Neural cell (in vitro differentiated cells): Measurements from ENCODE around the gene COTL1.

Source experiments
- CTCF ChIP-seq: fragments of 450-650 bp; IDR thresholded peaks from 2 replicates; pipeline ENCODE4 v1.5.1; 2014; ENCODE audit warnings: antibody characterized with exemption, mild to moderate bottlenecking, moderate library complexity; ENCODE audit not compliant: poor library complexity, severe bottlenecking
- EP300 ChIP-seq: fragments of 450-650 bp; conservative IDR thresholded peaks from 2 replicates; pipeline ENCODE4 v1.6.1; 2014; ENCODE audit warnings: antibody characterized with exemption, mild to moderate bottlenecking, moderate library complexity; ENCODE audit not compliant: poor library complexity, severe bottlenecking
- EZH2 ChIP-seq: fragments of 200-600, 300-800 bp; shearing (Covaris generic), sonication (generic); IDR thresholded peaks from 2 replicates; pipeline ENCODE4 v1.6.1; 2014; ENCODE audit warnings: antibody characterized with exemption, low read length, borderline replicate concordance, mild to moderate bottlenecking; ENCODE audit not compliant: insufficient read depth, poor library complexity, severe bottlenecking
- MXI1 ChIP-seq: fragments of 450-650 bp; conservative IDR thresholded peaks from 2 replicates; pipeline ENCODE4 v1.6.1; 2014; ENCODE audit warnings: antibody characterized with exemption, mild to moderate bottlenecking; ENCODE audit not compliant: poor library complexity, severe bottlenecking
- POLR2AphosphoS5 ChIP-seq: IDR thresholded peaks from 2 replicates; pipeline ENCODE4 v1.6.1; 2012
- RAD21 ChIP-seq: fragments of 450-650 bp; conservative IDR thresholded peaks from 2 replicates; pipeline ENCODE4 v1.6.1; 2014; ENCODE audit warnings: antibody characterized with exemption, mild to moderate bottlenecking, moderate library complexity
- SMC3 ChIP-seq: fragments of 450-650 bp; conservative IDR thresholded peaks from 2 replicates; pipeline ENCODE4 v1.6.1; 2014; ENCODE audit warnings: antibody characterized with exemption, mild to moderate bottlenecking, moderate library complexity; ENCODE audit not compliant: poor library complexity
- TAF1 ChIP-seq: IDR thresholded peaks from 2 replicates; pipeline ENCODE4 v1.6.1; 2012; ENCODE audit warnings: low read depth
- TF ChIP-seq, protein P1 (sequence below): IDR thresholded peaks from 2 replicates; pipeline ENCODE4 v1.6.1; 2012; ENCODE audit warnings: borderline replicate concordance

DNA sequence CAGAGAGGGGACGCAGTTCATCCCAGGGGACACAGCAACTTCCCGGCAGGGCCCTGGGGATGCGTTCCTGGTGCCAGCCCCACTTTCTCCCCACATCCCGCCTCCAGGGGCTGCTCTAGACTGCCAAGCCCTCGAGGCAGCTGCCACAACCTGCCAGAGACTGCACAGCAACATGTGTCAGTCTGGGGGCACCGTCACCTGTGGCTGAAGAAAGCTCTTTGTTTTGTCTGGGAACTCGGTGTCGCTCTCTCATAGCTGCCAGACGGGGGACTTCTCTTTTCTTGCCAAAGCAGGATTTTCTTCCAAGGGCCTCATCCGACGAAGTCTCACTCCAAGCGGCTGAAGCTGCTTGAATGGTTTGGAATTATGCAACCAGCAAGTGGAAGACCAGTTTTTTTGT, 43.7 kb downstream of the COTL1 start:
- no peak for TF ChIP-seq CTCF
- no peak for TF ChIP-seq EZH2
- TF ChIP-seq EP300: no peak
- TF ChIP-seq, protein P1, sequence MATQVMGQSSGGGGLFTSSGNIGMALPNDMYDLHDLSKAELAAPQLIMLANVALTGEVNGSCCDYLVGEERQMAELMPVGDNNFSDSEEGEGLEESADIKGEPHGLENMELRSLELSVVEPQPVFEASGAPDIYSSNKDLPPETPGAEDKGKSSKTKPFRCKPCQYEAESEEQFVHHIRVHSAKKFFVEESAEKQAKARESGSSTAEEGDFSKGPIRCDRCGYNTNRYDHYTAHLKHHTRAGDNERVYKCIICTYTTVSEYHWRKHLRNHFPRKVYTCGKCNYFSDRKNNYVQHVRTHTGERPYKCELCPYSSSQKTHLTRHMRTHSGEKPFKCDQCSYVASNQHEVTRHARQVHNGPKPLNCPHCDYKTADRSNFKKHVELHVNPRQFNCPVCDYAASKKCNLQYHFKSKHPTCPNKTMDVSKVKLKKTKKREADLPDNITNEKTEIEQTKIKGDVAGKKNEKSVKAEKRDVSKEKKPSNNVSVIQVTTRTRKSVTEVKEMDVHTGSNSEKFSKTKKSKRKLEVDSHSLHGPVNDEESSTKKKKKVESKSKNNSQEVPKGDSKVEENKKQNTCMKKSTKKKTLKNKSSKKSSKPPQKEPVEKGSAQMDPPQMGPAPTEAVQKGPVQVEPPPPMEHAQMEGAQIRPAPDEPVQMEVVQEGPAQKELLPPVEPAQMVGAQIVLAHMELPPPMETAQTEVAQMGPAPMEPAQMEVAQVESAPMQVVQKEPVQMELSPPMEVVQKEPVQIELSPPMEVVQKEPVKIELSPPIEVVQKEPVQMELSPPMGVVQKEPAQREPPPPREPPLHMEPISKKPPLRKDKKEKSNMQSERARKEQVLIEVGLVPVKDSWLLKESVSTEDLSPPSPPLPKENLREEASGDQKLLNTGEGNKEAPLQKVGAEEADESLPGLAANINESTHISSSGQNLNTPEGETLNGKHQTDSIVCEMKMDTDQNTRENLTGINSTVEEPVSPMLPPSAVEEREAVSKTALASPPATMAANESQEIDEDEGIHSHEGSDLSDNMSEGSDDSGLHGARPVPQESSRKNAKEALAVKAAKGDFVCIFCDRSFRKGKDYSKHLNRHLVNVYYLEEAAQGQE: no peak
- no peak for TF ChIP-seq POLR2AphosphoS5
- no peak for TF ChIP-seq RAD21
- TF ChIP-seq TAF1: no peak
- no peak for TF ChIP-seq SMC3
- no peak for TF ChIP-seq MXI1
